HG03575 (cell line): ENCODE data around the gene CLDN16.

ENCODE experiments used
- ATAC-seq: cut with Tn5 transposase; IDR thresholded peaks from one replicate; pipeline ENCODE4 v1.9.1; 2021; ENCODE audit not compliant: unreplicated experiment, insufficient number of reproducible peaks, low FRiP score; ENCODE audit errors: extremely low read depth

The CLDN16 gene

DNA sequence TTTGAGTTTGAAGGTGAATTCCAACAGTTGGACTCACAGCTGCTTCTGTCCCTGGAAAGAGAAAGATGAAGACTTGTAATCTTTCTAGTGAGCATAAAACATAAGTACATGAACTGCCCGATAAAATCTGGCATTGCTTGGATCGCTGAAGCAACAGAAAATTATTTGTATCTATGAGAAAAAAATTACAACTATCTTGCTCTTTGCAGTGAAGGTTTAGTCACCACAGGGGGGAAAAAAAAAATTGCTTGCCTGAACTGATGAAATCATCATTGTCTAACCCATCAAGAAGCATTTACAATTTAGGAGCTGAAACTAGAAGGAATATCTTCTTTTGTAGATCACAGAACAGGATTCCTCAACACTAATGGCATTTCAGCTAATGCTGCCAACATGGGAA lies 41.7 kb downstream of the CLDN16 start:
- no peak for ATAC-seq

DNA sequence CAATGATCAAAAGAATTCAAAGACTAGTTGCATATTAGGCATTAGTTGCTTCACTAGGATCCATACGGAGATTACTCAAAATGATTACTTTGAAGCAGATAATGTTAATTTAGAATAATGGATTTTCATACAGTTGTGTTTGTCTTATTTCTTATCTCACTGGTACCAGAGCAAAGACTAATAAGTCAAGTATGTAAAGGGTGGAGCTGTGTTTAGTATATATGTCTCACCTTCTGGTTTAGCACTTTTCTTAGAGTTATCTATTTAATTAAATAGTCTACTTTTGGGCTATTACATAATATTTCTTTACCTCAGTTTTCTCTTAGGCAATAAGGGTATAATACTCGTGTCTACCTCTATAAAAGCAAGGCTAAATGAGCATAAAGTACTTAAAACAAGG lies 42.9 kb downstream of the CLDN16 start:
- ATAC-seq: no peak

- no peak for ATAC-seq
These were observed 44.3 kb downstream of the CLDN16 start for GRCh38 chr3:190432216-190432615.

- ATAC-seq: no peak
These were observed 45.7 kb downstream of the CLDN16 start for GRCh38 chr3:190433626-190434025.

- ATAC-seq: no peak
These were observed 47.7 kb downstream of the CLDN16 start for GRCh38 chr3:190435618-190436017.

- no peak for ATAC-seq
These were observed 48.4 kb downstream of the CLDN16 start for GRCh38 chr3:190436331-190436730.

DNA sequence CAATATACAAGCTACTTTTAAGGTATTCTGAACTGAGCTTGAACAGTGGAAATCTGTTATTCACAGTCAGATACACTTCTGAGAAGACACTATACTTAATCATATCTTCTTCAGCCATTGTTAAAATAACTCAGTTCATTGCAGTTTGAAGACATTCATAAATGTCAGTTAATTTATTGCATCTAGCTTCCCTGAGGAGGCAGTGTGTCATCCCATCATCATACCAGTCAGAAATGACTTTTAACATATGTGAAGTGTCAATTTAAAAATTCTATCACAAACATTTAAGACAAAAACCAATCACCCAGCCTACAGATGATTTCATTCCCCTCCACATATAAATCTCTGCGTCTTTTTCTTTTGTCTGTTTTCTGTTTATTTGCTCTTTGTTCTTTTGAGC lies 54.3 kb downstream of the CLDN16 start:
- no peak for ATAC-seq

DNA sequence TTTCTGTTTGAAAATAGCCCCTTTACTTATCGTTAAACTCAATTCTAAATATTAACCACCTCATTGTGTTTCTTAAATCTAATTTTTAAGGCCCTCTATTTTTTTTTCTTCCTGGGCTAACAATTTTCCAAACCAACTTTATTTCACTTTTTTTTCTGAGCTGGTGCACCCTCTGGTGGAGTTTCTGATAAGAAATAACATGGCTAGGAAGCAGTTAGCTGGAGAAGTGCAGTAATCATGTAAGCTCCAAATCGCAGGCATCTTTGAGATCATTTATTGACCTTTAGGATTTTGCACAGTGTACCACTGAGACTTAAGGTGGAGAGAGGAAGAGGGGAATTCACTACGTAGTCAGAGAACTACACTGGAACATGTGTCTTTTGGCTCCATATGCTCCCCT lies 55.3 kb downstream of the CLDN16 start:
- ATAC-seq: no peak

GRCh38 chr3:190444006-190444405 lies 56.0 kb downstream of the CLDN16 start:
- no peak for ATAC-seq

DNA sequence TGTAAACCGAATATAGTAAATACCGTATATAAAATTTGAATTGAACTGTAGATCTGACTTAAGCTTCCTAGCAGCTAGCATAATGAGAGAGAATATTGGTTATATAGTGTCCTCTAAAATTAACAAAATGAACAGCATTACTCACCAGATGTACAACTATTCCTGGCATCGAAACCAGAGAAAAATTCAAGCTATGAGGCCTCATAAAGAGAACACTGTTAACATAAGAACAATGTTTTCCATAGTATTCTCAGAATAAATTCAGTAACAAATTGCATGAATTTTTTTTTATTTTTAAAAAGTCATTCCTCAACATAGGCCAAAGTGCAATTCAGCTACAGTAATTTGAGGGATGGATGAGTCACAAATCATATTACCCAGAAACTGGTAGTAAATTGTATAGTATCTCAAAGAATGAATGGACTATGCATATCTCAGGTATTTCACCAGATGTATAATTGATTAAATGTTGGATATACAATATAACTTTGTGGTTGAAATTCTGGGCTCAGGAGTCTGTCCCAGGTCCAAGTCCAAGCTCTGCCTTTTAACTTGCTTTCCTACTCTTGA lies 56.7 kb downstream of the CLDN16 start:
- no peak for ATAC-seq

DNA sequence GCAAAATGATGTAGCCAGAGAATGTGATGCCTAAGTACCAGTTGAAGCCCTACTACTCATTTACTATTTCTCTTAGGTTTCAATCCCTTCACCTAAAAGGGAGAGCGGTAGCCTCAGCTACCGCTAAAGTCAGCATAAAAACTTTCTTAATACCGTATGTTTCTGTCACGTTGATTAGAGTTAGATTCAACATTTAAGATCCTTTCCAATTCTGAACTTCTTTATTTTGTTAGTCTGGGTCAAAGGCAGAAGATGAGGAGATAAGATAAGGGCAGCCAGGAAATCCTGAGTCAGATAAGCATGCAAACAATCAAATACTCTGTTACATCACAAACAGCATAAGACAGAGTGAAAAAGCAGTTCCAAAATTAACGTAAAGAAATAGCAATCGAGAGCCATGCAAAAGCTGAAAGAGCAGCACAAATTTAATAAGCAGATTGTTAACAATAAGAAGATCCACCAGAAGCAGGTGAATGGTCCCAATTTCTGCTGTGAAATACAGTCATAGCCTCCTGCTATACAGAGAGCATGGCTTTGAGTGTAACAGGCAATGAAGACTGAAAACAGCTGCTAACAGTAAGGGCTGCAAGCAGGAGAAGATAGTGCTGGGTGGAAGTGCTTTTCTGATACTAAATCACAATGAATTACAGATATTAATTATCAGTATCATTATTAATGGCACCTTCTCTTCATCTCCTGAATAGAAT lies 58.8 kb downstream of the CLDN16 start:
- no peak for ATAC-seq

- no peak for ATAC-seq
These were observed 60.3 kb downstream of the CLDN16 start for GRCh38 chr3:190448256-190448655.

DNA sequence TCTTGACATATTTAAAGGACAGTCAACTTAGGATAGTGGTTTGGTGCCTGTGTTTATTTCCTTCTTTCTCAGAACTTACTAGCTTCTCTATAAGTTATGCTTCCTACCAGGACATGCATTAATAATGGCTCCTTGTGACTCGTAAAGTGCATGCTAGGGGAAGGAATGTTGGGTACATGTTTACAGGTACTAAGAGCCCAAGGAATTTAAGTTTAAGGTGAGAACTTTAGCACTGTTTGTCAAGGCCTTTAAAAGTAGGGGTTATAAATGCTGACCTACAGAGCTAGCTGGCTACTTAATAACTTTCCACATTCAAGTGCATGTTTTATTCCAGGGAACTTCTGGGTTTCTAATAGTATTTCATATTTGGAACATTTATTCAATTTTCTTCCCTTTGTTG lies 61.8 kb downstream of the CLDN16 start, which contains the start of gene TMEM207:
Gene TMEM207 (minus strand): TSS at position 101 of the 400 bp plus-strand sequence. CDS start 92 bp downstream, at position 9.
- no peak for ATAC-seq

GRCh38 chr3:190455828-190456227 lies 67.9 kb downstream of the CLDN16 start:
- no peak for ATAC-seq

- ATAC-seq: no peak
These were observed 68.8 kb downstream of the CLDN16 start for GRCh38 chr3:190456770-190457169.

GRCh38 chr3:190458040-190458439 lies 70.1 kb downstream of the CLDN16 start:
- no peak for ATAC-seq
